ENCODE results near the gene DHPS. TPM values are rescaled to one million over a fixed set of nuclear protein-coding genes. Genes with fewer than 3 reads are reported as not detected.

The DHPS gene
- total and polyA plus RNA-seq, 2 donors (not counting 1 experiment from before 2014, with no cell fraction given): 187 to 204 TPM

- Histone ChIP-seq H3K4me3 (ENCODE audit: control extremely low read depth in 1 of 5, extremely low read depth in 1 of 5, insufficient read depth in 1 of 5, low read depth in 2 of 5, low read length in 4 of 5) (no peak overlapping the region), H3K4me1 (ENCODE audit: control insufficient read depth in 2 of 2, insufficient read depth in 2 of 2, low read length in 2 of 2) (no peaks in the 10 kb centered on the region), H3K9me3 (ENCODE audit: control extremely low read depth in 1 of 3, control insufficient read depth in 2 of 3, insufficient read depth in 1 of 3, low read length in 2 of 3) (no peaks in the 10 kb centered on the region), H3K27ac (ENCODE audit: low read length in 2 of 2) (no peak overlapping the region), H3K36me3 (replicated peaks in 1 of 2; ENCODE audit: control extremely low read depth in 1 of 2, control insufficient read depth in 1 of 2, extremely low read depth in 1 of 2, insufficient read depth in 2 of 2, low read length in 1 of 2) (peaks cover 8 to 54% of the 10 kb centered on the region in 2 experiments), H3K27me3 (replicated peaks in 1 of 4; ENCODE audit: control extremely low read depth in 1 of 4, control insufficient read depth in 3 of 4, insufficient read depth in 4 of 4, low read length in 3 of 4) (no peaks in the 10 kb centered on the region), H3K79me2 (ENCODE audit: control insufficient read depth, insufficient read depth, low read length) (peaks cover 3% of the 10 kb centered on the region), H4K20me1 (ENCODE audit: control insufficient read depth, insufficient read depth, low read length, poor library complexity, severe bottlenecking) (no peaks in the 10 kb centered on the region), H2AFZ (ENCODE audit: insufficient read depth, low read depth, low read length, poor library complexity, severe bottlenecking) (no peak overlapping the region), H3K9ac (ENCODE audit: low read length) (no peak overlapping the region), H3K4me2 (replicated peaks; ENCODE audit: low read depth, low read length, poor library complexity, severe bottlenecking) (no peak overlapping the region)
- TF ChIP-seq EZH2 (IDR thresholded peaks at IDR 0.05; ENCODE audit: borderline replicate concordance, insufficient read depth, low read depth, low read length, poor library complexity, severe bottlenecking): no peak
- no peak for TF ChIP-seq CTCF (IDR thresholded peaks at IDR 0.05)
- POLR2A ChIA-PET: no interaction called here
- Mint-ChIP-seq H3K27me3 (no peaks in the 10 kb centered on the region), H3K4me3 (no peak overlapping the region), H3K4me1 (peaks cover 2% of the 10 kb centered on the region), H3K27ac (no peak overlapping the region), H3K9me3 (ENCODE audit: insufficient read depth) (no peaks in the 10 kb centered on the region)
- 82% methylated on average over 9 of the region's 9 CpGs for WGBS (ENCODE audit: insufficient coverage)
- CTCF ChIA-PET: no interaction called here
- DNase-seq (peak; percentile 40), ATAC-seq (ENCODE audit: low read depth) (no peak)
- intact Hi-C loops (cut with micrococcal nuclease): no loop called here
Measured at GRCh38 chr19:12703046-12703445, 21.4 kb upstream of the DHPS start.

- H4K20me1 ChIP-seq (ENCODE audit: control insufficient read depth, insufficient read depth, low read length, poor library complexity, severe bottlenecking): no peaks in the 10 kb centered on the region
- Mint-ChIP-seq H3K4me3 (no peak overlapping the region), H3K27me3 (no peaks in the 10 kb centered on the region), H3K4me1 (peaks cover 4% of the 10 kb centered on the region), H3K27ac (no peak overlapping the region), H3K9me3 (ENCODE audit: insufficient read depth) (no peaks in the 10 kb centered on the region)
- intact Hi-C loops (cut with micrococcal nuclease): no loop called here
- H3K4me1 ChIP-seq (ENCODE audit: control insufficient read depth in 2 of 2, insufficient read depth in 2 of 2, low read length in 2 of 2): peaks cover 6 to 7% of the 10 kb centered on the region in 2 donors
- H3K9me3 ChIP-seq (ENCODE audit: control extremely low read depth in 1 of 3, control insufficient read depth in 2 of 3, insufficient read depth in 1 of 3, low read length in 2 of 3): no peaks in the 10 kb centered on the region
- peaks cover 3% of the 10 kb centered on the region for H3K79me2 ChIP-seq (ENCODE audit: control insufficient read depth, insufficient read depth, low read length)
- H3K4me2 ChIP-seq (replicated peaks; ENCODE audit: low read depth, low read length, poor library complexity, severe bottlenecking): no peak overlapping the region
- WGBS (ENCODE audit: insufficient coverage): 96% methylated on average over 33 of the region's 33 CpGs
- H3K27me3 ChIP-seq (replicated peaks in 1 of 4; ENCODE audit: control extremely low read depth in 1 of 4, control insufficient read depth in 3 of 4, insufficient read depth in 4 of 4, low read length in 3 of 4): no peaks in the 10 kb centered on the region
- no peak overlapping the region for H2AFZ ChIP-seq (ENCODE audit: insufficient read depth, low read depth, low read length, poor library complexity, severe bottlenecking)
- ATAC-seq (ENCODE audit: low read depth) (no peak), DNase-seq (no peak)
- POLR2A ChIA-PET: no interaction called here
- H3K4me3 ChIP-seq (ENCODE audit: control extremely low read depth in 1 of 5, extremely low read depth in 1 of 5, insufficient read depth in 1 of 5, low read depth in 2 of 5, low read length in 4 of 5): no peak overlapping the region
- no peak overlapping the region for H3K9ac ChIP-seq (ENCODE audit: low read length)
- no peak overlapping the region for H3K27ac ChIP-seq (ENCODE audit: low read length in 2 of 2)
- H3K36me3 ChIP-seq (replicated peaks in 1 of 2; ENCODE audit: control extremely low read depth in 1 of 2, control insufficient read depth in 1 of 2, extremely low read depth in 1 of 2, insufficient read depth in 2 of 2, low read length in 1 of 2): peaks cover 8 to 49% of the 10 kb centered on the region in 2 experiments
- CTCF ChIA-PET: no interaction called here
- TF ChIP-seq EZH2 (IDR thresholded peaks at IDR 0.05; ENCODE audit: borderline replicate concordance, insufficient read depth, low read depth, low read length, poor library complexity, severe bottlenecking): no peak
- TF ChIP-seq CTCF (IDR thresholded peaks at IDR 0.05): no peak
Measured at GRCh38 chr19:12701596-12702282, 20.1 kb upstream of the DHPS start.
